GM21723 (cell line): ENCODE measurements around the gene PLEKHA3.
A peak's percentile ranks its signal among the peaks of the same experiment; 100 is the strongest.

ENCODE experiments used
- ATAC-seq: cut with Tn5 transposase; IDR thresholded peaks from one replicate; pipeline ENCODE4 v1.9.1; 2021; ENCODE audit warnings: mild to moderate bottlenecking, moderate library complexity; ENCODE audit not compliant: unreplicated experiment

Gene PLEKHA3

GRCh38 chr2:178478439-178479274, 1.6 kb upstream of the PLEKHA3 start, which contains the start of gene FKBP7:
FKBP7 (minus strand) TSS chr2:178478600; CDS start chr2:178478499, 101 bp downstream.
- peak; percentile 56 for ATAC-seq

- no peak for ATAC-seq
These were observed 1.0 kb upstream of the PLEKHA3 start for GRCh38 chr2:178479275-178479616.

- no peak for ATAC-seq
These were observed 465 bp upstream of the PLEKHA3 start for GRCh38 chr2:178479758-178480226.

GRCh38 chr2:178482437-178482836, 2.2 kb downstream of the PLEKHA3 start:
- ATAC-seq = peak; percentile 14

GRCh38 chr2:178484245-178485041, 4.2 kb downstream of the PLEKHA3 start:
- ATAC-seq = no peak

GRCh38 chr2:178485356-178485755, 5.1 kb downstream of the PLEKHA3 start:
- ATAC-seq = no peak

- ATAC-seq = no peak
These were observed 11.4 kb downstream of the PLEKHA3 start for GRCh38 chr2:178491612-178492011.

GRCh38 chr2:178496049-178496448, 15.8 kb downstream of the PLEKHA3 start:
- no peak for ATAC-seq

GRCh38 chr2:178498137-178498536, 17.9 kb downstream of the PLEKHA3 start:
- no peak for ATAC-seq

- no peak for ATAC-seq
These were observed 19.4 kb downstream of the PLEKHA3 start for GRCh38 chr2:178499640-178500039.

GRCh38 chr2:178502751-178503150, 22.5 kb downstream of the PLEKHA3 start:
- no peak for ATAC-seq

GRCh38 chr2:178506101-178506500, 25.8 kb downstream of the PLEKHA3 start:
- no peak for ATAC-seq

- ATAC-seq = no peak
These were observed 26.3 kb downstream of the PLEKHA3 start for GRCh38 chr2:178506524-178506923.

GRCh38 chr2:178506949-178507348, 26.7 kb downstream of the PLEKHA3 start:
- ATAC-seq = no peak

- no peak for ATAC-seq
These were observed 28.4 kb downstream of the PLEKHA3 start for GRCh38 chr2:178508646-178509045.

- ATAC-seq = no peak
These were observed 30.1 kb downstream of the PLEKHA3 start for GRCh38 chr2:178510384-178510783.

GRCh38 chr2:178512484-178512883, 32.2 kb downstream of the PLEKHA3 start:
- ATAC-seq = no peak

- no peak for ATAC-seq
These were observed 33.6 kb downstream of the PLEKHA3 start for GRCh38 chr2:178513876-178514275.

- ATAC-seq = peak; percentile 63
These were observed 34.4 kb downstream of the PLEKHA3 start for GRCh38 chr2:178514664-178515063.

GRCh38 chr2:178517496-178517895, 37.2 kb downstream of the PLEKHA3 start:
- ATAC-seq = no peak

- no peak for ATAC-seq
These were observed 41.3 kb downstream of the PLEKHA3 start for GRCh38 chr2:178521304-178522150.
